Naive B cell (primary cell): Measurements from ENCODE around the gene GAMT. TPM values are rescaled to one million over a fixed set of nuclear protein-coding genes. Genes with fewer than 3 reads are reported as not detected.

Experiments
- ATAC-seq, 2 donors: fragments of 150-1000 bp; cut with Tn5 transposase; 2 replicates each; pipeline ENCODE4 v1.10.0; 2021; ENCODE audit warnings: low read depth in 2 of 2, mild to moderate bottlenecking in 2 of 2, moderate library complexity in 2 of 2
- DNase-seq: peaks from one replicate; pipeline ENCODE4 v3.0.0; 2022
- H3K27ac Mint-ChIP-seq, 6 donors: one replicate each; pipeline ENCODE4 v1.8.0; 2020 to 2022; ENCODE audit warnings: mild to moderate bottlenecking in 6 of 6, mixed read lengths in 6 of 6, moderate library complexity in 5 of 6, inconsistent platforms in 2 of 6
- H3K27me3 Mint-ChIP-seq, 3 donors: one replicate each; pipeline ENCODE4 v1.8.0; 2021 to 2022; ENCODE audit warnings: mixed read lengths in 3 of 3, mild to moderate bottlenecking in 1 of 3
- H3K36me3 Mint-ChIP-seq, 2 donors: one replicate each; pipeline ENCODE4 v1.8.0; 2020 to 2022; ENCODE audit warnings: mixed read lengths in 2 of 2, inconsistent platforms in 1 of 2, mild to moderate bottlenecking in 1 of 2
- H3K4me1 Mint-ChIP-seq, 3 donors: one replicate each; pipeline ENCODE4 v1.8.0; 2020 to 2022; ENCODE audit warnings: mixed read lengths in 3 of 3, inconsistent platforms in 1 of 3, mild to moderate bottlenecking in 1 of 3, moderate library complexity in 1 of 3
- H3K4me3 Mint-ChIP-seq, 8 donors: one replicate each; pipeline ENCODE4 v1.8.0; 2020 to 2022; ENCODE audit warnings: mild to moderate bottlenecking in 8 of 8, mixed read lengths in 8 of 8, moderate library complexity in 8 of 8, inconsistent platforms in 2 of 8
- H3K9me3 Mint-ChIP-seq, 7 donors: one replicate each; pipeline ENCODE4 v1.8.0; 2020 to 2022; ENCODE audit warnings: mixed read lengths in 7 of 7, mild to moderate bottlenecking in 5 of 7, inconsistent platforms in 2 of 7, moderate library complexity in 1 of 7
- polyA plus RNA-seq, 6 donors: library from polyadenylated mRNA; unstranded; fragments of 300-500 nt; fragmentation: Illumina TruSeq; gene quantifications; one replicate each; pipeline ENCODE4 v1.2.3, GENCODE V29; 2021; ENCODE audit warnings: low read depth in 6 of 6

The GAMT gene
- polyA plus RNA-seq, 6 donors from 2014 or later = 14.4 to 24.6 (median 15.7) TPM

DNA sequence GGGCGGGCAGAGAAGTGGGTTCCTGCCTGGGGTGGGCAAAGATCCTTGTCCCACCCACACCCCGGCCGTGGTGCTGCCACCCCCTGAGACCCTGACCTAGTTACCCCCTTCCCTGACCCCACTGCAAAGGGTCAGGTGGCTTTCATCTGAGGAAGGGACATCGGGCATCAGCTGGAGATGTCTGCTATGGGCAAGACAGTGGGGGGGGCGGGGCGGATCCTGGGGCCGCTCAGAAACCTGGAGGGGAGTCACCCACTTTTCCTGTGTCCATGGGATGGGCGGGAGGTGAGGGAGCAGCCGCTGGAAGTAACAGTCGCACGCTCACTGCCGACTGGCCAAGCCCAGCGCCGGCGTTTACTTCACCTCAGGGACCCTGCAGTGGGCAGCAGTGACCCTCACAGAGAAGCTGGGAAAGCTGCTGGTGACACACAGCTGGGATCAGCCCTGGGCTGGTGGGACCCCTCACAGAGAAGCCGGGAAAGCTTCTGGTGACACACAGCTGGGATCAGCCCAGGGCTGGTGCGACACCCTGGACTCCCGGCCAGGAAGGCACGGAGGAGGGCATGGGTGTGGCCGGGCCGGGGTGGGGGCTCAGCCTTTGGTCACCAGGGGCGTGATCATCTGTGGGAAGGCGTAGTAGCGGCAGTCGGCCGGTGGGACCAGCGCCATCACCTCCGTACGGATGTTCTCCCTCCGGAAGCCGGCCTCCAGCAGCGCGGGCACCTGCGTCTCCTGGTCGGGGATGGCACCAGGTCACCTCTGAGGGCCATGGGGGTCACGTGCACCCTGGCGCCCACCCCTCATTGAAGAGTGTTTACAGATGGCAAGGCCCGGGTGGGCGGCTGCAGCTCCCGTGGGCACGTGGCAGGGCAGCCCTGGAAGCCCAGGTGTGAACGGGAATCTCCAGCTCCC is 4.3 kb downstream of the GAMT start:
- no peak for ATAC-seq
- H3K36me3 Mint-ChIP-seq = no peaks in the 10 kb centered on the region

DNA sequence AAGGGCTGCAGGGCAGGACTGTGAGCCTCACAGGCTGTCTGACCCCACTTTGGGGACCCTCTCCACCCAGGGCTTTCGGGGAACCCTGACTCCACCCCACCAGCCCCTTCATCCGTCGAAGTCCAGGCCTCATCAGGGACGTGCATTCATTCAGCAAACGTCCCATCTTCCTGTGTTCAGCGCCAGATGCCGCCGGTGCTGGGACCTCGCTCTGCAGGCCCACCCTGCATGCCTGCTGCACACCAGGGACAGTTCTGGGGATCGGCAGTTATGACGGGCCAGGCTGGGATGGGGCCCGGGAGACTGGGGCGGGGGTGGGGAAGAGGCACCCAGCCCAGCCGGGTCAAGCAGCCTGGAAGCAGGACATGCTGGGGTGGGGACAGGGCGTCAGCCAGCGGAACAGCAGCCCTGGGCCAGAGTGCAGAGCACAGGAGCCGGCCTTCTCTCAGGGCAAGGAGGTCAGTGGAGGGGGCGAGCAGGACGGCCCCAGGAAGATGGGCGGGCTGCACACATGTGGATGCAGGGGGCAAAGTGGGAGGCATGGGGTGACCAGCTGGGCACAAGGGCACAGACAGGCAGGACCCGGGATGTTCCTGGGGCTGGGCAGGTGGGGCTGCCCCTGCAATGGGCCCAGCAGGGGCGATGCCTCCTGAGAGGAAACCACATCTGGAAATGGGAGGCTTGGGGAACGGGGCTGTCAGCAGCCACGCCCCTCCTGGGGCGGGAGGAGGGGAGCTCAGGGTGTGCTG is 5.1 kb downstream of the GAMT start:
- no peaks in the 10 kb centered on the region for H3K9me3 Mint-ChIP-seq
- peaks cover 4 to 7% (median 6%) of the 10 kb centered on the region in 3 donors for H3K4me1 Mint-ChIP-seq

More for the DNA sequence above, 4.3 kb downstream of the GAMT start:
- Mint-ChIP-seq H3K9me3 (no peaks in the 10 kb centered on the region), H3K27me3 (no peaks in the 10 kb centered on the region), H3K27ac (no peak overlapping the region), H3K4me3 (no peak overlapping the region), H3K4me1 (peaks cover 4 to 7% (median 6%) of the 10 kb centered on the region in 3 donors)
- no peak for DNase-seq

GRCh38 chr19:1395194-1396018 is 5.9 kb downstream of the GAMT start:
- peaks cover 0 to 7% of the 10 kb centered on the region in 2 donors for H3K36me3 Mint-ChIP-seq
- peaks cover 0 to 6% (median 3%) of the 10 kb centered on the region in 3 donors for H3K4me1 Mint-ChIP-seq
- no peaks in the 10 kb centered on the region for H3K27me3 Mint-ChIP-seq
- H3K27ac Mint-ChIP-seq = no peak overlapping the region
- H3K4me3 Mint-ChIP-seq = no peak overlapping the region
- DNase-seq = no peak
- ATAC-seq = no peak
- no peaks in the 10 kb centered on the region for H3K9me3 Mint-ChIP-seq

More for the DNA sequence above, 5.1 kb downstream of the GAMT start:
- Mint-ChIP-seq H3K4me3 (peak overlapping the region in 1 of 8 donors; percentile 30), H3K27ac (peak overlapping the region in 1 of 6 donors; percentile 74), H3K27me3 (no peaks in the 10 kb centered on the region), H3K36me3 (peaks cover 0 to 3% of the 10 kb centered on the region in 2 donors)
- ATAC-seq (no peak), DNase-seq (no peak)

- no peak overlapping the region for H3K4me3 Mint-ChIP-seq
- no peak for ATAC-seq
- H3K9me3 Mint-ChIP-seq = no peaks in the 10 kb centered on the region
- H3K27ac Mint-ChIP-seq = no peak overlapping the region
- H3K4me1 Mint-ChIP-seq = peaks cover 0 to 3% (median 0%) of the 10 kb centered on the region in 3 donors
- no peak for DNase-seq
- H3K27me3 Mint-ChIP-seq = no peaks in the 10 kb centered on the region
- H3K36me3 Mint-ChIP-seq = peaks cover 0 to 7% of the 10 kb centered on the region in 2 donors
These were observed 6.8 kb downstream of the GAMT start for GRCh38 chr19:1394252-1395193.

DNA sequence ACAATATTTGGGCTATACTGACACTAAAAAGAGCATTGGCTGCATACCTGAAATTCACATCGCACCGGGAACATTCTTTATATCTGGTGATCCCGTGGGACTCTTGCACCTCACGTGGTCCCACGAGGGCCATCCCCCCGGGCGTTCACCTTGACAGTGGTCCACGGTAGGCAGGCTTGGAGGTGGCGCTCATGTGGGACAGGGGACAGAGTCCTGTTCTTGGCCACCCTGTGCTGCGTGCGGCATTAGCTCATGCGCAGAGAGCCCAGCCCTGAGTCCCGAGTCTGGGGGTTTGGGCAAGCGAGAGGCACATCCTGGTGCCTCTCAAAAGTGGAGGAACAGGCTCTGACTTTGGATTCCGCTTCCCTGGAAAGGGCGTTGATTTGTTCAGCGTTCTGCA is 7.5 kb downstream of the GAMT start:
- no peaks in the 10 kb centered on the region for H3K9me3 Mint-ChIP-seq
- DNase-seq (no peak), ATAC-seq (no peak)
- H3K4me1 Mint-ChIP-seq = peaks cover 0 to 2% (median 0%) of the 10 kb centered on the region in 3 donors
- H3K27me3 Mint-ChIP-seq = no peaks in the 10 kb centered on the region
- H3K36me3 Mint-ChIP-seq = peaks cover 4 to 7% of the 10 kb centered on the region in 2 donors
- no peak overlapping the region for H3K4me3 Mint-ChIP-seq
- no peak overlapping the region for H3K27ac Mint-ChIP-seq

DNA sequence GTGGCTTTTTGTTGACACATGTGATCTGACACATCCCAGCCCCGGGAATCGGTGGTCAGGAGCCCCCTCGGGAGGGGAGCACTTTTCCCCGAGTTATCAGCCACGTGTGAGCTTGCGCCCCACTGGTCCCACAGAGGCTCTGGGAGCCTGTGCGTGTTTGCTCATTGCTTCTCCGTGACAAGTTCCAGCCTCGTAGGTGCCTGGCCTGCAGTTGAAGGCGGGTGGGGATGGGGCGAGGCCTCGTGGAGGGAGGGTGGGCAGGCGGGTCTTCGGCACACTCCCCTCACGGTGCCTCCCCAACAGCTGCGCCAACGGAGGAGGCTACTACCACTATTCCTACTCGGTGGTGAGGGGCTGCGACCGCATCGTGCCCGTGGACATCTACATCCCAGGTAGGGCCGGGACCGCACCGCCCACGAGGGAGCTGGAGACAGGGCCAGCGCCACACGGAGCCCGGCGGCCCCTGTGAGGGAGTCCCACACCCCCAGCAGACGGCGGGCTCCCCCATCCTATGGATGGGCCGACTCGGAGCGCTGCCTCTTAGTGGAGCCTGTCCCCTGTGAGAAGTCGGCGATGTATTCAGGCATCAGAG is 8.3 kb downstream of the GAMT start:
- Mint-ChIP-seq H3K4me3 (no peak overlapping the region), H3K27me3 (no peaks in the 10 kb centered on the region), H3K9me3 (no peaks in the 10 kb centered on the region), H3K36me3 (peaks cover 5 to 7% of the 10 kb centered on the region in 2 donors), H3K27ac (no peak overlapping the region), H3K4me1 (no peaks in the 10 kb centered on the region)
- no peak for DNase-seq
- no peak for ATAC-seq

DNA sequence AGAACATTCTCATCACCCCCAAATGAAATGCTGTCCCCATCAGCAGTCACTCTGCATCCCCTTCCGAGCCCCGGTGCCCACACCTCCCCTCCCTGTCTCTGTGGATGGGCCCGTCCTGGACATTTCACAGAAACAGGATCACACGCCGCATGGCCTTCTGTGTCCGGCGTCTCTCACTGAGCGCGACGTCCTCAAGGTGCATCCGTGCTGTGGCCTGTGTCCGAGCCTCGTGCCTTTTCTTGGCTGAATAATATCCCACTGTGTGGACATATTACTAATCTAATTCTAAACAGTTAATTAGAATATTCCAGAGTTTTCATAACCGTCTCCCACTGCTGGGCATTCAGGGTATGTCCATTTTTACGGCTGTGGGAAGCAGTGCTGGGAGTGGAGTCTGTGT is 8.9 kb downstream of the GAMT start:
- H3K4me3 Mint-ChIP-seq = no peak overlapping the region
- no peak overlapping the region for H3K27ac Mint-ChIP-seq
- no peaks in the 10 kb centered on the region for H3K9me3 Mint-ChIP-seq
- ATAC-seq (no peak), DNase-seq (no peak)
- H3K36me3 Mint-ChIP-seq = peaks cover 5 to 7% of the 10 kb centered on the region in 2 donors
- H3K4me1 Mint-ChIP-seq = no peaks in the 10 kb centered on the region
- H3K27me3 Mint-ChIP-seq = no peaks in the 10 kb centered on the region

DNA sequence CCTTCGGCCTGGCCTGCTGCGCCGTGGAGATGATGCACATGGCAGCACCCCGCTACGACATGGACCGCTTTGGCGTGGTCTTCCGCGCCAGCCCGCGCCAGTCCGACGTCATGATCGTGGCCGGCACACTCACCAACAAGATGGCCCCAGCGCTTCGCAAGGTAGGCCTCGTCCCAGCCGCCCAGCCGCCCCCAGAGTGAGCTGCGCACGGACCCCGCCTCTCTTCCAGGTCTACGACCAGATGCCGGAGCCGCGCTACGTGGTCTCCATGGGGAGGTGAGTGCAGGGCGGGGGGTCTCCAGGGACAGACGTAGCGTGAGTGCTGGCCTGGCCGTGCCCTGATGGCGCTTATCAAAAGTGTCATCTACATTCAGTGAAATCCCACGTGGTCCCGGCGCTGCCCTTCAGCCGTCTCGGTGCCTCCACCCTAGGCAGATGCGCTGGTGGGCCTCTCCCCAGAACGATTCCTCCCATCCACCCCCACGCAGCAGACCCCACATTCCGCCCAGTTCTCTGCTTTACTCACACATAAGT is 10.4 kb downstream of the GAMT start:
- ATAC-seq (no peak), DNase-seq (no peak)
- peak overlapping the region in 1 of 6 donors; percentile 83 for H3K27ac Mint-ChIP-seq
- no peak overlapping the region for H3K4me3 Mint-ChIP-seq
- no peaks in the 10 kb centered on the region for H3K27me3 Mint-ChIP-seq
- no peaks in the 10 kb centered on the region for H3K9me3 Mint-ChIP-seq
- peaks cover 5 to 7% of the 10 kb centered on the region in 2 donors for H3K36me3 Mint-ChIP-seq
- H3K4me1 Mint-ChIP-seq = peaks cover 0 to 6% (median 5%) of the 10 kb centered on the region in 3 donors

DNA sequence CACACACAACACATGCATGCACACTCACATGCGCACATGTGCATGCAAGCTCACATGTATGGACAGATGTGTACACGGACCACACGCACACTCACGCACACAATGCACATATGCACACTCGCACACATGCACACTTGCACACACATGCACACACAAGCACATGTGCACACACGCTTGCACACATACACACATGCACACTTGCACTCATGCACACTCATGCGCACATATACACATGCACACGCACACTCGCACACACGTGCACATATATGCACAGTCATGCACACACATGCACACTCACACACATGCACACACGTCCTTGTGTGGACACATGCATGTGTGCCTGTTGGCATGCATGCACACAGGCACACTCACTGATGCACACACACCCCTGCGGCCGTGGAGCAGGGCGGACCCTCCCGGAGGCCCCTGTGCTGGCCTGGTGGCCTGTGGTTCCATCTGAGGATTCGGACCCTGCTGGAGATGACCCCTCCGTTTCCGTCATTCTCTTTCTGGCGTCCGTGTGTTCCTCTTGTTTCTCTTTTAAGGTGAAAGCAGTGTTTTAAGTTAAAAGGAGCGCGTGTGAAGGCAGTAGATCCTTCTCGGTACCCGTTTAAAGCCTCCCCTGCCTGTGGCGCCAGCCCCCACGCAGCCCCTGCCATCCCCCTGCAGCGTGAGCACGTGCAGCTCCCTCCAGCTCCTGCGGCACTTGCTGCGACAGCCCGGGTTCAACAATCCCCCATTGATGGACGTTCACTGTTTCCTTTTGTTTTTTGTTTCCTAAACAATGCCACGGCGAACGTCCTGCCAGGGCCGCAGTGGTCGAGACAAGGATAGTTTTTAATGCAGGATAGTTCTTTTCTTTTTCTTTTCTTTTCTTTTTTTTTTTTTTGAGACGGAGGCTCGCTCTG is 12.1 kb downstream of the GAMT start:
- H3K4me3 Mint-ChIP-seq = peak overlapping the region in 1 of 8 donors; percentile 71
- ATAC-seq = no peak
- peaks cover 5 to 7% of the 10 kb centered on the region in 2 donors for H3K36me3 Mint-ChIP-seq
- peak overlapping the region in 1 of 6 donors; percentile 16 for H3K27ac Mint-ChIP-seq
- no peak for DNase-seq
- no peaks in the 10 kb centered on the region for H3K9me3 Mint-ChIP-seq
- no peaks in the 10 kb centered on the region for H3K27me3 Mint-ChIP-seq
- peaks cover 9 to 13% (median 11%) of the 10 kb centered on the region in 3 donors for H3K4me1 Mint-ChIP-seq

- H3K4me3 Mint-ChIP-seq = peak overlapping the region in 1 of 8 donors; percentile 71
These were observed 12.7 kb downstream of the GAMT start for GRCh38 chr19:1388637-1389026.

More at GRCh38 chr19:1388637-1389026, 12.7 kb downstream of the GAMT start:
- Mint-ChIP-seq H3K9me3 (peaks cover 0 to under 1% (median 0%) of the 10 kb centered on the region in 7 donors), H3K27me3 (peaks cover 0 to under 1% (median under 1%) of the 10 kb centered on the region in 3 donors), H3K4me1 (peaks cover 10 to 19% (median 11%) of the 10 kb centered on the region in 3 donors), H3K27ac (peak overlapping the region in 1 of 6 donors; percentile 16), H3K36me3 (peaks cover 5 to 7% of the 10 kb centered on the region in 2 donors)
- DNase-seq (no peak), ATAC-seq (no peak)
